Activated CD8-positive, alpha-beta T cell treated with anti-CD3 and anti-CD28 coated beads for 36 hours (primary cell): ENCODE results near the gene KRTAP13-2. TPM values are rescaled to one million over a fixed set of nuclear protein-coding genes. Genes with fewer than 3 reads are reported as not detected.

Experiments used
- ATAC-seq: fragments of 200-7000 bp; cut with Tn5 transposase; one replicate; pipeline ENCODE4 v1.10.0; 2021; ENCODE audit warnings: mild to moderate bottlenecking, moderate library complexity
- CTCF ChIA-PET: fragments of 350-600 bp; sonication (Branson Sonifier 250); formaldehyde crosslinking; loops from one replicate; lab custom pipeline; 2021; ENCODE audit warnings: antibody characterized with exemption; lab: Charles Lee
- POLR2A ChIA-PET: fragments of 350-600 bp; sonication (Branson Sonifier 250); formaldehyde crosslinking; loops from one replicate; lab custom pipeline; 2021; ENCODE audit warnings: antibody characterized with exemption; lab: Charles Lee
- DNase-seq: peaks from one replicate; pipeline ENCODE4 v3.0.0-alpha.2; 2020
- H3K27ac Mint-ChIP-seq: one replicate; pipeline ENCODE4 v1.8.0; 2021; ENCODE audit warnings: mild to moderate bottlenecking, mixed read lengths
- H3K27me3 Mint-ChIP-seq: one replicate; pipeline ENCODE4 v1.8.0; 2021; ENCODE audit warnings: mixed read lengths
- H3K36me3 Mint-ChIP-seq: one replicate; pipeline ENCODE4 v1.8.0; 2021; ENCODE audit warnings: low read depth, mixed read lengths
- H3K4me1 Mint-ChIP-seq: one replicate; pipeline ENCODE4 v1.8.0; 2021; ENCODE audit warnings: low read depth, mixed read lengths
- H3K4me3 Mint-ChIP-seq: one replicate; pipeline ENCODE4 v1.8.0; 2021; ENCODE audit warnings: mild to moderate bottlenecking, moderate library complexity, mixed read lengths
- H3K9me3 Mint-ChIP-seq: one replicate; pipeline ENCODE4 v1.8.0; 2021; ENCODE audit warnings: mixed read lengths
- CTCF ChIP-seq: fragments of 200-600 bp; IDR thresholded peaks from one replicate; pipeline ENCODE4 v1.8.0; 2022; ENCODE audit warnings: antibody characterized with exemption, mild to moderate bottlenecking
- intact Hi-C: fragments of 100-400 bp; cut with micrococcal nuclease; formaldehyde crosslinking; loops from one replicate; pipeline ENCODE4 v1.10.0; 2022
- total RNA-seq, 2 experiments: library from RNA; stranded (reverse); gene quantifications; one replicate each; pipeline ENCODE4 v1.2.3, GENCODE V29; 2021

KRTAP13-2 gene
- total RNA-seq, 2 experiments from 2014 or later: not detected

- POLR2A ChIA-PET: no interaction called here
- CTCF ChIA-PET: interaction anchor here (1.2 kb wide), 1 partner anchor 9 kb away, joined by 4 read pairs; no protein-coding TSS in a partner anchor
- H3K27ac Mint-ChIP-seq: no peak overlapping the region
- DNase-seq: no peak
- no peak overlapping the region for H3K4me3 Mint-ChIP-seq
- H3K36me3 Mint-ChIP-seq: no peaks in the 10 kb centered on the region
- intact Hi-C loops: no loop called here
- H3K27me3 Mint-ChIP-seq: peaks cover 1% of the 10 kb centered on the region
- H3K4me1 Mint-ChIP-seq: no peaks in the 10 kb centered on the region
- no peak for TF ChIP-seq CTCF
- no peaks in the 10 kb centered on the region for H3K9me3 Mint-ChIP-seq
- ATAC-seq: no peak
These were observed 22.5 kb downstream of the KRTAP13-2 start for GRCh38 chr21:30349572-30349971.

- Mint-ChIP-seq H3K27me3 (no peaks in the 10 kb centered on the region), H3K4me1 (no peaks in the 10 kb centered on the region), H3K27ac (no peak within 1 kb of the TSS), H3K36me3 (no peaks in the 10 kb centered on the region), H3K9me3 (no peaks in the 10 kb centered on the region), H3K4me3 (no peak within 1 kb of the TSS)
- intact Hi-C loops: no loop called here
- DNase-seq: no peak
- ChIA-PET CTCF (no interaction called here), POLR2A (no interaction called here)
- TF ChIP-seq CTCF: no peak
- ATAC-seq: no peak
These were observed 23.6 kb downstream of the KRTAP13-2 start, which contains the start of gene KRTAP23-1 for GRCh38 chr21:30348506-30348905. Gene KRTAP23-1, minus strand, starts transcription at chr21:30348606. Its CDS starts 0 bp downstream, at chr21:30348606.

DNA sequence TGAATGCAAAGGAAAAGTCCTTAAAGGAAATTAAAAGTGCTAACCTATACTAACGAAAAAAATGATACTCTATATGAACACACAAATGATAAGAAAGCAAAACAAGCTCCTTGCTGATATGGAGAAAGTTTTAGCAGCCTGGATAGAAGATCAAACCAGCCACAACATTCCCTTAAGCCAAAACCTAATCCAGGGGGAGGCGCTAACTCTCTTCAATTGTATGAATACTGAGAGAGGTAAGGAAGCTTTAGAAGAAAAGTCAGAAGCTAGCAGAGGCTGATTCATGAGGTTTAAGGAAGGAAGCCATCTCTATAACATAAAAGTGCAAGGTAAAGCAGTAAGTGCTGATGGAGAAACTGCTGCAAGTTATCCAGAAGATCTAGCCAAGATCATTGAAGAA lies 27.1 kb downstream of the KRTAP13-2 start:
- intact Hi-C loops: no loop called here
- Mint-ChIP-seq H3K4me3 (no peak overlapping the region), H3K27ac (no peak overlapping the region), H3K4me1 (no peaks in the 10 kb centered on the region), H3K36me3 (no peaks in the 10 kb centered on the region), H3K27me3 (peaks cover 6% of the 10 kb centered on the region), H3K9me3 (no peaks in the 10 kb centered on the region)
- DNase-seq (no peak), ATAC-seq (no peak)
- POLR2A ChIA-PET: no interaction called here
- no peak for TF ChIP-seq CTCF
- CTCF ChIA-PET: no interaction called here

DNA sequence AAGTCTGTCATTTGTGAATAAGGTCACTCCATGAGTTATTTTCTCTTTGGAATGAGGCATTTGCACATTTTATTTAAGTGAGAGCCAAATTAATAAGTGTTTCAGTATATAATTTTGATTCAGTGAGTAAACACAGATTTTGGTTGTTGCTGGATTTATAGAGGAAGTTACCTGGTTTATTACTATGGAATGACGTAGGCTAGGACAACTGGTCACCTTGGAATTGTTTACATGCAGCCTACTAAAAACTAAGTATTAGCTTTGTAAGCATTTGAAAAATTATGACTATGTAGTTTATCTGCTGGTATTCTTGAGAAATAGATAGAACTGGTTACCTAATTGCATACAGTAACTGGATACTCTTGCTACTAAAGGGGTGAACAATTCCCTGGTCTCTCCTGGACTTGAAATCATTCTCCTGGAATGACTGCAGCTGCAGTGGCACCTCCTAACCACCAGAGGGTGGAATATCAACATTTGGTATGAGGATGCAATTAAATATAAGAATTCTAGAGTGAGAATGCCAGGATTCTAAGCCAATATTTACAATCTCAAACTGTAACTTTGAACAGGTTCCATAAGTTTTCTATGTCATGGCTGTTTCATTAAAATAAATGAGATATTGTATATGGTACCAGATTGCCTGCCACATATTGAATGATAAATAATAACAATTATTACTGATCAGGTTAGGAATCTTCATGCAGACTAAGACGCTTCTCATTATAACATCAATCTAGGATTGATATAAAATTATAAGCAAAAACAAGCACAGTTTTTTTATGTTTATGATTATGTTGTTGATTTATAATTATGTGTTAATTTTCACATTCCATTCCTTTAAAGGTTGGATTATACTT lies 31.1 kb downstream of the KRTAP13-2 start:
- Mint-ChIP-seq H3K27me3 (peaks cover 6% of the 10 kb centered on the region), H3K9me3 (no peaks in the 10 kb centered on the region), H3K27ac (no peak overlapping the region), H3K4me3 (no peak overlapping the region), H3K36me3 (no peaks in the 10 kb centered on the region), H3K4me1 (no peaks in the 10 kb centered on the region)
- TF ChIP-seq CTCF: peak; percentile 84
- POLR2A ChIA-PET: no interaction called here
- ATAC-seq: no peak
- CTCF ChIA-PET: interaction anchor here (1.0 to 1.9 kb wide), 7 partner anchors 8 to 745 kb away, joined by 3 to 6 read pairs (median 4); no protein-coding TSS in a partner anchor
- DNase-seq: peak; percentile 43
- intact Hi-C loops: no loop called here

- no peaks in the 10 kb centered on the region for H3K9me3 Mint-ChIP-seq
- ChIA-PET CTCF (no interaction called here), POLR2A (no interaction called here)
- peaks cover 6% of the 10 kb centered on the region for H3K27me3 Mint-ChIP-seq
- H3K36me3 Mint-ChIP-seq: no peaks in the 10 kb centered on the region
- H3K4me1 Mint-ChIP-seq: no peaks in the 10 kb centered on the region
- no peak for DNase-seq
- no peak for ATAC-seq
- no peak overlapping the region for H3K4me3 Mint-ChIP-seq
- intact Hi-C loops: loop anchor here (5.0 kb wide), 1 partner anchor 749 kb away; no protein-coding TSS in a partner anchor
- H3K27ac Mint-ChIP-seq: no peak overlapping the region
- no peak for TF ChIP-seq CTCF
These were observed 33.4 kb downstream of the KRTAP13-2 start for GRCh38 chr21:30338717-30339116.
